GM20000 (cell line): ENCODE data around the gene MSTO1.
"Not testable (repeated sequence)": the region's sequence is repeated elsewhere in the genome, so short reads cannot be mapped to it uniquely, and the experiment has no call there.

Source experiments
- DNase-seq: peaks from one replicate; pipeline ENCODE4 v3.0.0; 2012; ENCODE audit warnings: low spot score
- CTCF ChIP-seq: IDR thresholded peaks from 2 replicates; pipeline ENCODE4 v1.5.1; 2012; ENCODE audit warnings: mild to moderate bottlenecking, control low read depth; ENCODE audit errors: extremely low read depth, missing control alignments

MSTO1 gene

GRCh38 chr1:155609515-155610256, at the start of gene MSTO1:
Gene MSTO1, plus strand, starts transcription at chr1:155610218. Its CDS starts 31 bp downstream, at chr1:155610249.
- TF ChIP-seq CTCF = no peak
- peak; percentile 94 for DNase-seq

GRCh38 chr1:155561779-155562580, 48.0 kb upstream of the MSTO1 start:
- DNase-seq = not testable (repeated sequence)

GRCh38 chr1:155562581-155563376, 47.2 kb upstream of the MSTO1 start, which contains the start of gene ASH1L:
Gene ASH1L, minus strand, starts transcription at chr1:155562803. Its CDS starts 41,284 bp downstream, at chr1:155521519.
- peak; percentile 94 for DNase-seq
- TF ChIP-seq CTCF = no peak

GRCh38 chr1:155563377-155564022, 46.5 kb upstream of the MSTO1 start:
- DNase-seq = not testable (repeated sequence)

GRCh38 chr1:155569988-155570592, 39.9 kb upstream of the MSTO1 start:
- no peak for DNase-seq
- no peak for TF ChIP-seq CTCF

GRCh38 chr1:155570593-155570990, 39.4 kb upstream of the MSTO1 start:
- no peak for TF ChIP-seq CTCF

GRCh38 chr1:155574077-155574476, 35.9 kb upstream of the MSTO1 start:
- TF ChIP-seq CTCF = no peak
- no peak for DNase-seq

More at GRCh38 chr1:155570593-155570990, 39.4 kb upstream of the MSTO1 start:
- no peak for DNase-seq

GRCh38 chr1:155575608-155576007, 34.4 kb upstream of the MSTO1 start:
- not testable (repeated sequence) for DNase-seq

- not testable (repeated sequence) for DNase-seq
Measured at GRCh38 chr1:155583846-155584245, 26.2 kb upstream of the MSTO1 start.

GRCh38 chr1:155589282-155589681, 20.7 kb upstream of the MSTO1 start:
- not testable (repeated sequence) for DNase-seq

GRCh38 chr1:155590516-155591247, 19.3 kb upstream of the MSTO1 start:
- DNase-seq = not testable (repeated sequence)
